AG10803 (cell line): ENCODE measurements around the gene FSTL3.

Experiments
- DNase-seq: peaks from one replicate; pipeline ENCODE4 v3.0.0; 2010; ENCODE audit warnings: low read depth
- H3K4me3 ChIP-seq: 2 replicates; pipeline ENCODE4 v1.5.1; 2011; ENCODE audit warnings: mild to moderate bottlenecking, low read length, control low read depth
- TF ChIP-seq, protein P1 (sequence below): conservative IDR thresholded peaks from 2 replicates; pipeline ENCODE4 v1.5.1; 2011; ENCODE audit warnings: mild to moderate bottlenecking, low read length, control low read depth, inconsistent platforms

The FSTL3 gene

DNA sequence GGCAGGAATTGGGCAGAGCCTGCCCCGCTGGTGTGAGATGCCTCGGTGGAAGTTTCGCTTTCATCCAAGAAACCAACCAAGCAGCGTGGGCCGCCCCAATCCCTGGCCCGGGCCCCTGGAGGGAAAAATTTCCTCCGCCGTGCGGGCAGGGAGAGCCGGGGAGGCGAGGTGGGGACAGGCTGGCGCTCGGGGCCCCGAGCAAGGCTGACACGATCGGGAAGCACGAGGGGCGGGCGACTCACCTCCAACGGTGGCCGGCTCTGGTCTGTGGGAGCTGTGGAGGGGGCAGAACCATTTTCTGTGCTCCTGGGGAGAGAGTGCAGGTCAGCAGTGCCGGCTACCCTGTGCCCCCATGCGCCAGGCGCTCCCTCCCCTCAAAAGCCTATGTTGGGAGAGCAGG, 24.2 kb upstream of the FSTL3 start:
- DNase-seq: no peak
- TF ChIP-seq, protein P1, sequence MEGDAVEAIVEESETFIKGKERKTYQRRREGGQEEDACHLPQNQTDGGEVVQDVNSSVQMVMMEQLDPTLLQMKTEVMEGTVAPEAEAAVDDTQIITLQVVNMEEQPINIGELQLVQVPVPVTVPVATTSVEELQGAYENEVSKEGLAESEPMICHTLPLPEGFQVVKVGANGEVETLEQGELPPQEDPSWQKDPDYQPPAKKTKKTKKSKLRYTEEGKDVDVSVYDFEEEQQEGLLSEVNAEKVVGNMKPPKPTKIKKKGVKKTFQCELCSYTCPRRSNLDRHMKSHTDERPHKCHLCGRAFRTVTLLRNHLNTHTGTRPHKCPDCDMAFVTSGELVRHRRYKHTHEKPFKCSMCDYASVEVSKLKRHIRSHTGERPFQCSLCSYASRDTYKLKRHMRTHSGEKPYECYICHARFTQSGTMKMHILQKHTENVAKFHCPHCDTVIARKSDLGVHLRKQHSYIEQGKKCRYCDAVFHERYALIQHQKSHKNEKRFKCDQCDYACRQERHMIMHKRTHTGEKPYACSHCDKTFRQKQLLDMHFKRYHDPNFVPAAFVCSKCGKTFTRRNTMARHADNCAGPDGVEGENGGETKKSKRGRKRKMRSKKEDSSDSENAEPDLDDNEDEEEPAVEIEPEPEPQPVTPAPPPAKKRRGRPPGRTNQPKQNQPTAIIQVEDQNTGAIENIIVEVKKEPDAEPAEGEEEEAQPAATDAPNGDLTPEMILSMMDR: no peak
- no peak overlapping the region for H3K4me3 ChIP-seq

DNA sequence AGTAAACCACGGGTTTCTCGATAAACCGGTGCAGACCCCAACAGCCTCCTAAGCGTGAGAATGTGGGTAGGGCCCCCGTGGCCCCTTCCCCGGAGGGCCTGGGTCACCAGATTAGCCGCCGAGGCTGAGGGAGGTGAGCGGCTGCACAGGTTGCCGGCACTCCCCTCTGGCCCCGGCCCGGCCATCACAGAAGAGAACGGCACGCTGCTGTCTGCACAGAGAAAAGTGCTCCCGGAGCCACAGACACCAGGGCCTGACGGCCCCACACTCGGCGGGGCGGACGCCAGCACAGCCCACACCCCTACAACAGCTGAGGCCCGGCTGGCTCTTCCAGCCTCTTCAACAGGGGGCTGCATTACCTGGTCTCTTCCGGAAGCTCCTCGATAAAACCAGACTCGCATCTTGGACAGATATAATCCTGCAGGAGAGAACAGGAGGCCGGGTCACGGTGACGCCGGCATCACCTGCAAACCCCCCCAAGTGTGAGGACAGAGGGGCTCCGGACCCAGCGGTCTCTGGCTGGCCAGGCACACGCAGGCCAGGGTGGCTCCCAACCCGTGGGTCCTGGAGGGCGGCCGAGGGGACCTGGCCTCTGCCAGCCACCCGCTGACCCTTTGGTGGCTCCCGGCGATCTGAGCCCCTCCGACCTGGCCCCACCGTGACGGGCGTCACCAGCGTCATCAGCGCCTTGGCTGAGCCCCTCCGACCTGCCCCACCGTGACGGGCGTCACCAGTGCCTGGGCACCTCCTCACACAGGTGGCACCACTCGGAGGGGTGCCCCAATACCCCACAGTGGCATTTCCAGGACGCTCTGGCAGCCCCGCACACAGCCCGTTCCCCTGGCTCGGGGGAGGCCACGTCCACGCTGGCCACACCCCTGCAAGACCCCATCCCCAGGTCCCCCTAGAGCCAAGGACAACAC, 23.5 kb upstream of the FSTL3 start:
- H3K4me3 ChIP-seq: no peak overlapping the region
- TF ChIP-seq, protein P1: no peak
- DNase-seq: no peak

DNA sequence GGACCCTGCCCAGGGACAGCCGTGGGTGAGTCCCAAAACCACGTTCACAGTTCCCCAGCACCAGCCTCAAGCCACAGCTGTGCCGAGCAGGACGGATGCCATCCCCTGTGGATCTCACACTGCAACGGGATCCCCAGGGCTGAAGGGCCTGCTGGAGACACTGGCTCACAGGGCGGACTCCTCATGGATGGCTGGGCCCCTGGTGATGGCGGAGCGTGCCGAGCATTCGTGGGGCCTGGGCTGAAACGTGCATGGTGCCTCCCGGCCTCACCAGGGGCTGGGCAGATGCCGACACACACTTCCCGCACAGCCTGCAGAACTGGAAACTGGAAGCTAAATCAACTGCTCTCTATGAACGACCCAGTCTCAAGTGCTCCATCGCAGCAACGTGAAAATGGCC, 22.8 kb upstream of the FSTL3 start:
- DNase-seq: no peak
- no peak overlapping the region for H3K4me3 ChIP-seq
- TF ChIP-seq, protein P1: no peak

DNA sequence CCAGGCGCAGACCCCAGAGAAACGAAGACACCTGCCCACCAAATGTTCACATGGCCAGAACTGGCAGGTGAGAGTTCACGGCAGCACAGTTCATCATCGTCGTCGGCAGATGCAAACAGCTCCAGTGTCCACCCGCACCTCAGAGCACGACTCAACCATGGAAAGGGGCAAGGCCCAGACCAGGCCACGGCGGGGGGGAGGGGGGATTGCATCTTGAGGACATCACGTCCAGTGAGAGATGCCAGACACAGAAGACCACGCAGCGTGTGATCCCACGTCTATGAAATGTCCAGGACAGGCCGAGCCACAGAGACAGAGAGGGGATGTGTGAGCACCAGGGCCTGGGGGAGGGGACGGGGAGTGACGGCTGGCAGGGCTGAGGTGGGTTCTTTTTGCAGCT, 20.5 kb upstream of the FSTL3 start:
- no peak overlapping the region for H3K4me3 ChIP-seq
- TF ChIP-seq, protein P1: no peak
- no peak for DNase-seq

DNA sequence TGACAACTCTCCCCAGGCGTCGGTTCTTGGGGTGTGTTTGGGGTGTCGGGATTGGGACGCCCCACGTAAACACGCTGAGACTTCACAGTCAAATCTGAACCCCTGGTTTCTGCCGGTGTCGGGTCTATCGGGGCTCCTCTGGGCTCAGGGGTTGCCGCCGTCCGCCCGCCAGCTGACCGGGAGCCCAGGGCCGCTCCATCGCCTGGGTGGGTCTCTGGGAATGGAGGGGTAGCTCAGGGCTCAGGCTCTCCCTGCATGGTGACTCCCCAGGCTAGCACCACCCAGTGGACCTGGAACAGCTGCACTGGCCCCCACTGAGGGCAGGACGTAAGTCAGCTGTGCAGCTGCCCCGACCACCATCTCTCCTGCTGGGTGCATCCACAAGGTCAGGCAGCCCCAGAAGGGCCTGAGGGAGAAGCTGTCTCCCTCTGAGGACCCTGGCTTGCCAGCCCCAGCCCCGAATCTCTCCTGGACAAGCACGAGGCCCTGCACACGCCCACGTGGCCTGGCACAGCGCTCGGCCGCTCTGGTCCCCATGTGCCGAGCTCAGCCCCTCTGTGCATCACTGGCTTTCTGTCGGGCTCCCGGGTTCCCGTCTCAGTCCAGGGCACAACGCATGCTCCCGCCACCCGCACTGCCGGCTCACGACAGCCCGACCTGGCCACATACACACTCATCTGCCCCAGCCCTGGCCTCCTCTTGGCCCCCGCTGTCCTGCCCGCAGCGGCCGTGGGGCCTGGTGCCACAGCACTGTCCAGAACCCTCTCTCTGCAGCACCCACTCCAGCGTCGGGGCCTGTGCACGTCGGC, 19.2 kb upstream of the FSTL3 start:
- TF ChIP-seq, protein P1: no peak
- DNase-seq: no peak
- no peak overlapping the region for H3K4me3 ChIP-seq

DNA sequence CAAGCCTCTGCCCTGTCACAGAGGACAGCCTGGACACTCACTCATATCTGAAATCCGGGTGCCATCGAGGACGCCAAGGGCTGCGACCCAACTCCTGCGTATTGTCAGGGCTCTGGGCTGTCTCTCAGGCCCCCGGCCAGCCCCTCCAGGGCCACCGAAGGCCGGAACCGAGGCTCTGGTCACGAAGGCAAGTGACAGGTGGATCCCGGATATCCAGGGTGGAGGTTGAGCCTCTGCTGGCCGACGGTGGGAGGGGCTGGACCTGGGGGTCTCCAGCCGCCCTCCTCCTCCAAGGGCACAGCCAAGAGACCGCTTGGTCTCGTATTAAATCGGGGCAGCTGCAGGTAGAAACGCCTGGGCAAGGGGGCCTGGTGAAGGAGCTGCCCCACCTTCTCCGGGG, 18.6 kb upstream of the FSTL3 start:
- DNase-seq: no peak
- TF ChIP-seq, protein P1: no peak
- H3K4me3 ChIP-seq: no peak overlapping the region
